Keratinocyte (primary cell): ENCODE data around the gene ARL6IP5.

ENCODE experiments used
- CTCF ChIP-seq, 3 experiments: IDR thresholded peaks in 1 of 3; conservative IDR thresholded peaks in 1 of 3; optimal IDR thresholded peaks in 1 of 3; 2 replicates in 2 of 3; 3 replicates in 1 of 3; pipeline versions ENCODE3 to v1.5.1; 2011; ENCODE audit warnings: low read length in 3 of 3, mild to moderate bottlenecking in 3 of 3, moderate library complexity in 2 of 3, control low read depth in 1 of 3, inconsistent platforms in 1 of 3; ENCODE audit not compliant: insufficient read depth in 2 of 3; ENCODE audit errors: extremely low read depth in 1 of 3
- EZH2 ChIP-seq: IDR thresholded peaks from one replicate; pipeline ENCODE4 v1.6.1; 2012; ENCODE audit warnings: inconsistent platforms, mild to moderate bottlenecking, low read length, moderate library complexity

- TF ChIP-seq CTCF (optimal IDR thresholded peaks at IDR 0.05 in 1 of 3, IDR thresholded peaks at IDR 0.05 in 1 of 3, conservative IDR thresholded peaks at IDR 0.05 in 1 of 3; ENCODE audit: extremely low read depth in 1 of 3, insufficient read depth in 2 of 3, low read length in 3 of 3) (no peak), EZH2 (no peak)
Observed at GRCh38 chr3:69142797-69143454, 58.2 kb downstream of the ARL6IP5 start.
